ENCODE results near the gene TTLL6.

- TF ChIP-seq PBX3 (IDR thresholded peaks at IDR 0.05) = no peak
- TF ChIP-seq, protein P1, sequence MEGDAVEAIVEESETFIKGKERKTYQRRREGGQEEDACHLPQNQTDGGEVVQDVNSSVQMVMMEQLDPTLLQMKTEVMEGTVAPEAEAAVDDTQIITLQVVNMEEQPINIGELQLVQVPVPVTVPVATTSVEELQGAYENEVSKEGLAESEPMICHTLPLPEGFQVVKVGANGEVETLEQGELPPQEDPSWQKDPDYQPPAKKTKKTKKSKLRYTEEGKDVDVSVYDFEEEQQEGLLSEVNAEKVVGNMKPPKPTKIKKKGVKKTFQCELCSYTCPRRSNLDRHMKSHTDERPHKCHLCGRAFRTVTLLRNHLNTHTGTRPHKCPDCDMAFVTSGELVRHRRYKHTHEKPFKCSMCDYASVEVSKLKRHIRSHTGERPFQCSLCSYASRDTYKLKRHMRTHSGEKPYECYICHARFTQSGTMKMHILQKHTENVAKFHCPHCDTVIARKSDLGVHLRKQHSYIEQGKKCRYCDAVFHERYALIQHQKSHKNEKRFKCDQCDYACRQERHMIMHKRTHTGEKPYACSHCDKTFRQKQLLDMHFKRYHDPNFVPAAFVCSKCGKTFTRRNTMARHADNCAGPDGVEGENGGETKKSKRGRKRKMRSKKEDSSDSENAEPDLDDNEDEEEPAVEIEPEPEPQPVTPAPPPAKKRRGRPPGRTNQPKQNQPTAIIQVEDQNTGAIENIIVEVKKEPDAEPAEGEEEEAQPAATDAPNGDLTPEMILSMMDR (IDR thresholded peaks at IDR 0.05) = no peak
- no peak for TF ChIP-seq CEBPB (IDR thresholded peaks at IDR 0.05)
- no peak for TF ChIP-seq EHMT2 (IDR thresholded peaks at IDR 0.05; ENCODE audit: low read depth)
Measured at GRCh38 chr17:48831549-48831883, 14.5 kb upstream of the TTLL6 start.
